ENCODE data around the gene BZW2.

The BZW2 gene

DNA sequence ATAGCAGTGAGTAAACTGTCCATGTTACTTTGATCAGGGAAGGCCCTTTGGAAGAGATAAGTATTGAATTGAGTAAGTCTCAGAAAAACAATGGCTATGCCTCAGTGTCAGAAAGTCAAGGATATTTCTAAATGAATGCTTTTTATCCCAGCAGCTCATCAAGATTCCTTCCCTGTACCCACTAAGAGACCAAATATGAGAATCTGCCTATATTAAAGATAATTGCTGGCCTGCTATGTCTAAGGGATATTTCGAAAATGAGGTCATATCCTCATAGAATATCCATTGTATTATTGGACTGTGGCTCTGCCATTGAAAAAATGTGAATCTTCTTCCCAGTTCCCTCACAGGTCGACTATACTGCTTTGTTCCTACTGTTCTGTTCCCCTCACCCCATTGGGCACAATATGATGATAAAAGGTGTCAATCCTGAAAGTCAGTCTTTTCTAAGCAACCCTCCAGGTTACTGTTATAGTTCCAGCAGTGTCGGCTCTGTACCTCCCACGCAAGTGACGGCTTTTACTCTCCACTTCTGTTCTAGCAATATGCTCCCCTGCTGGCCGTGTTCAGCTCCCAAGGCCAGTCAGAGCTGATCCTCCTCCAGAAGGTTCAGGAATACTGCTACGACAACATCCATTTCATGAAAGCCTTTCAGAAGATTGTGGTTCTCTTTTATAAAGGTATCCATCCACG lies 51.7 kb downstream of the BZW2 start:
- Histone ChIP-seq H2BK12ac (ENCODE audit: low read length in 2 of 2) (no peak overlapping the region), H2AFZ (ENCODE audit: low read depth, low read length) (no peak overlapping the region), H2BK5ac (ENCODE audit: low read depth, low read length, poor library complexity, severe bottlenecking) (no peak overlapping the region), H3K9ac (ENCODE audit: low read length) (no peak overlapping the region), H4K8ac (ENCODE audit: low read length) (no peak overlapping the region), H3K27me3 (ENCODE audit: control insufficient read depth in 1 of 2, insufficient read depth in 1 of 2, low read length in 2 of 2) (no peaks in the 10 kb centered on the region), H3K4me3 (ENCODE audit: insufficient read depth in 1 of 2, low read depth in 1 of 2, low read length in 2 of 2) (no peak overlapping the region), H2BK120ac (ENCODE audit: low read depth, low read length) (no peak overlapping the region), H3K27ac (ENCODE audit: low read length, poor library complexity, severe bottlenecking) (no peak overlapping the region), H3K4me2 (ENCODE audit: low read length, poor library complexity, severe bottlenecking) (no peak overlapping the region), H3K4me1 (ENCODE audit: control insufficient read depth, insufficient read depth, low read depth, low read length) (peaks cover 4% of the 10 kb centered on the region), H3K18ac (ENCODE audit: low read depth in 1 of 2, low read length in 2 of 2) (no peak overlapping the region), H3K23ac (ENCODE audit: low read length in 2 of 2) (no peak overlapping the region), H3K14ac (ENCODE audit: low read length in 2 of 2) (no peak overlapping the region), H3K36me3 (ENCODE audit: control insufficient read depth in 1 of 2, insufficient read depth in 2 of 2, low read depth in 1 of 2, low read length in 2 of 2) (peaks cover 16 to 93% of the 10 kb centered on the region in 2 experiments), H3K79me1 (replicated peaks; ENCODE audit: low read length, poor library complexity, severe bottlenecking) (peaks cover 8% of the 10 kb centered on the region), H2BK15ac (ENCODE audit: low read depth, poor library complexity, severe bottlenecking) (no peak overlapping the region), H2AK5ac (ENCODE audit: low read length, severe bottlenecking) (peak overlapping the region; percentile 8), H4K91ac (ENCODE audit: low read length) (no peak overlapping the region), H3K9me3 (ENCODE audit: control insufficient read depth, low read length) (no peaks in the 10 kb centered on the region), H3K4ac (ENCODE audit: low read depth in 1 of 2, low read length in 2 of 2) (no peak overlapping the region)
- DNase-seq = no peak
- 92% methylated on average over 7 of the region's 8 CpGs for WGBS

DNA sequence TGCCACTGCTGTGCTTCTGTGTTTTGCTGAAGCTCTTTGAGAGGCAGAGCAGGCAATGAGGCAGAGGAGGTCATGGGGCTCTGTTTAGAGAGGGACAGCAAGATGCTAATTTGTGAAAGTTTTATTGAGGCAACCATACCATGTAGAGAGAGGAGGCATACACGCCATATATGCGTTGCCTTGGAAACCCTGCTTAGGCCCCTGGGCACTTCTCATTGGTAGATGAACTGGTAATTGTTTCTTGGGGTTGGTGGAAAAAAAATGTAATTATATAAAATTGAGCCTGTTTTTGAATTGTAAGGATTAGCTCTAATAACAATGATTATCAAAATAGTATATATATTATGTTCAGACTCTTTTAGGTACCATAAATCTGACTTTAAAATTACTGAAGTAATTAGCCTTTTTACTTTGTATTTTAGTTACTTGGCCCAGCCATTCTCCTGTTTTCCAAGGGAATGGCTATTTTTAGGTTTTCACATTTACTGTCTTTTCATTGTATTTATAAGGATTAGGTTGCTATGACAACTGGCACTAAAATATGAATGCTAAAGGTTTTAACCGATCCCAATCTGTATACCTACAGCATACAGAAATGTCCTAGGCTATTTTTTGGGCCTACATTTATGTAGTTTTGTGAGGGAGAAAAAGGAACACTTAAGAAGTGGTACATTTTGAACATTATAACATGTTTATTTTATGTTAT lies 52.4 kb downstream of the BZW2 start:
- H3K9ac ChIP-seq (ENCODE audit: low read length) = no peak overlapping the region
- no peak overlapping the region for H2AFZ ChIP-seq (ENCODE audit: low read depth, low read length)
- H2BK5ac ChIP-seq (ENCODE audit: low read depth, low read length, poor library complexity, severe bottlenecking) = no peak overlapping the region
- H3K4ac ChIP-seq (ENCODE audit: low read depth in 1 of 2, low read length in 2 of 2) = no peak overlapping the region
- no peak overlapping the region for H3K23ac ChIP-seq (ENCODE audit: low read length in 2 of 2)
- no peaks in the 10 kb centered on the region for H3K9me3 ChIP-seq (ENCODE audit: control insufficient read depth, low read length)
- 100% methylated on average over 2 of the region's 3 CpGs for WGBS
- no peak overlapping the region for H4K91ac ChIP-seq (ENCODE audit: low read length)
- no peak overlapping the region for H4K8ac ChIP-seq (ENCODE audit: low read length)
- H3K4me2 ChIP-seq (ENCODE audit: low read length, poor library complexity, severe bottlenecking) = no peak overlapping the region
- H2BK120ac ChIP-seq (ENCODE audit: low read depth, low read length) = no peak overlapping the region
- no peak overlapping the region for H2BK15ac ChIP-seq (ENCODE audit: low read depth, poor library complexity, severe bottlenecking)
- H3K27me3 ChIP-seq (ENCODE audit: control insufficient read depth in 1 of 2, insufficient read depth in 1 of 2, low read length in 2 of 2) = no peaks in the 10 kb centered on the region
- DNase-seq = no peak
- peaks cover 16 to 92% of the 10 kb centered on the region in 2 experiments for H3K36me3 ChIP-seq (ENCODE audit: control insufficient read depth in 1 of 2, insufficient read depth in 2 of 2, low read depth in 1 of 2, low read length in 2 of 2)
- H2AK5ac ChIP-seq (ENCODE audit: low read length, severe bottlenecking) = no peak overlapping the region
- no peak overlapping the region for H2BK12ac ChIP-seq (ENCODE audit: low read length in 2 of 2)
- H3K4me3 ChIP-seq (ENCODE audit: insufficient read depth in 1 of 2, low read depth in 1 of 2, low read length in 2 of 2) = no peak overlapping the region
- H3K14ac ChIP-seq (ENCODE audit: low read length in 2 of 2) = no peak overlapping the region
- no peak overlapping the region for H3K27ac ChIP-seq (ENCODE audit: low read length, poor library complexity, severe bottlenecking)
- no peak overlapping the region for H3K18ac ChIP-seq (ENCODE audit: low read depth in 1 of 2, low read length in 2 of 2)
- peaks cover 4% of the 10 kb centered on the region for H3K4me1 ChIP-seq (ENCODE audit: control insufficient read depth, insufficient read depth, low read depth, low read length)
- H3K79me1 ChIP-seq (replicated peaks; ENCODE audit: low read length, poor library complexity, severe bottlenecking) = peaks cover 6% of the 10 kb centered on the region

DNA sequence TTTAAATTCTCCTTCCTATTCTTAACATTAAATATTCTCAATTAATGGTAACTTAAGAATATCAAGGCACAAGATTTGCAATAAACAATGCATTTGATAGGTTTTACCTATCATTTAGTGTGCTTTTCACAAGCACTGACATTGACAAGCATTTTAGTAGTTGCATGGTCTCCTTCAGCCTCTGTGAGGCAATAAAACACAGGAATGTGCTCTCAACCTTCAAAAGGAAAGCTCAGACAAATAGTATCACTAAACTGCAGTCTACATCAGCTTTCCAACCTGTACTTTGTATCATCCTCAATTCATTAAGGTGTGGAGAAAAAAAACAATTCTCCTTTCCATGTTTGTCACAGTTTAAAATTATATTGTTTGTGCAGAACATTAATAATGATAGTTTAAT lies 56.5 kb downstream of the BZW2 start:
- H3K23ac ChIP-seq (ENCODE audit: low read length in 2 of 2) = no peak overlapping the region
- H3K27ac ChIP-seq (ENCODE audit: low read length, poor library complexity, severe bottlenecking) = no peak overlapping the region
- H3K4me1 ChIP-seq (ENCODE audit: control insufficient read depth, insufficient read depth, low read depth, low read length) = peaks cover 1% of the 10 kb centered on the region
- H2AK5ac ChIP-seq (ENCODE audit: low read length, severe bottlenecking) = no peak overlapping the region
- no peak overlapping the region for H2BK12ac ChIP-seq (ENCODE audit: low read length in 2 of 2)
- no peak overlapping the region for H2AFZ ChIP-seq (ENCODE audit: low read depth, low read length)
- no peak overlapping the region for H2BK120ac ChIP-seq (ENCODE audit: low read depth, low read length)
- no peak overlapping the region for H3K18ac ChIP-seq (ENCODE audit: low read depth in 1 of 2, low read length in 2 of 2)
- no peak overlapping the region for H3K4ac ChIP-seq (ENCODE audit: low read depth in 1 of 2, low read length in 2 of 2)
- H3K14ac ChIP-seq (ENCODE audit: low read length in 2 of 2) = no peak overlapping the region
- no peak overlapping the region for H4K91ac ChIP-seq (ENCODE audit: low read length)
- no peak overlapping the region for H2BK15ac ChIP-seq (ENCODE audit: low read depth, poor library complexity, severe bottlenecking)
- no peak overlapping the region for H3K4me3 ChIP-seq (ENCODE audit: insufficient read depth in 1 of 2, low read depth in 1 of 2, low read length in 2 of 2)
- no peaks in the 10 kb centered on the region for H3K9me3 ChIP-seq (ENCODE audit: control insufficient read depth, low read length)
- H4K8ac ChIP-seq (ENCODE audit: low read length) = no peak overlapping the region
- no peak for DNase-seq
- H3K36me3 ChIP-seq (ENCODE audit: control insufficient read depth in 1 of 2, insufficient read depth in 2 of 2, low read depth in 1 of 2, low read length in 2 of 2) = peaks cover 12 to 90% of the 10 kb centered on the region in 2 experiments
- H3K79me1 ChIP-seq (replicated peaks; ENCODE audit: low read length, poor library complexity, severe bottlenecking) = peaks cover 2% of the 10 kb centered on the region
- no peaks in the 10 kb centered on the region for H3K27me3 ChIP-seq (ENCODE audit: control insufficient read depth in 1 of 2, insufficient read depth in 1 of 2, low read length in 2 of 2)
- H3K9ac ChIP-seq (ENCODE audit: low read length) = no peak overlapping the region
- H2BK5ac ChIP-seq (ENCODE audit: low read depth, low read length, poor library complexity, severe bottlenecking) = no peak overlapping the region
- no peak overlapping the region for H3K4me2 ChIP-seq (ENCODE audit: low read length, poor library complexity, severe bottlenecking)

DNA sequence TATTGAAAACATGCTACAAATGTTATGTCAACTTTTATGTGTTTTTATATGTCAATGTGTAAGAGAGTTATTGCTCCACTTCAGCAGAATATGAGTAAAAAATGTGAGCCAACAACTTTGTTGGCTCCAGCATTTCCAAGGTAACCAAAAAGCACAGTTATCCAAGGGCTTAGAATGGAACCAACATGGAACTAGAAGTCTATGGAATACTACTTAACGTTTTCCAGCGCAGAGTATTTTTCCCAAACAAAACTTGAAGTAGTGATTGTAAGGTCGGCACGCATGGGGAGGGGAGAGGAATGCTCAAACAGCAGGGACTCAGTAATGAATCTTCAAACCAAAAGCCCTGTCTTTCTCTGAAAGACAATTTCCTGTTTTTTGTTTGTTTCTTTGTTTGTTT lies 62.5 kb downstream of the BZW2 start:
- no peaks in the 10 kb centered on the region for H3K79me1 ChIP-seq (replicated peaks; ENCODE audit: low read length, poor library complexity, severe bottlenecking)
- peak; percentile 24 for DNase-seq
- H2BK5ac ChIP-seq (ENCODE audit: low read depth, low read length, poor library complexity, severe bottlenecking) = no peak overlapping the region
- H4K91ac ChIP-seq (ENCODE audit: low read length) = no peak overlapping the region
- H2BK12ac ChIP-seq (ENCODE audit: low read length in 2 of 2) = no peak overlapping the region
- H4K8ac ChIP-seq (ENCODE audit: low read length) = no peak overlapping the region
- no peak overlapping the region for H2AK5ac ChIP-seq (ENCODE audit: low read length, severe bottlenecking)
- no peak overlapping the region for H2BK120ac ChIP-seq (ENCODE audit: low read depth, low read length)
- peaks cover 5 to 37% of the 10 kb centered on the region in 2 experiments for H3K36me3 ChIP-seq (ENCODE audit: control insufficient read depth in 1 of 2, insufficient read depth in 2 of 2, low read depth in 1 of 2, low read length in 2 of 2)
- H3K9ac ChIP-seq (ENCODE audit: low read length) = peak overlapping the region; percentile 56
- no peak overlapping the region for H3K4ac ChIP-seq (ENCODE audit: low read depth in 1 of 2, low read length in 2 of 2)
- no peak overlapping the region for H3K23ac ChIP-seq (ENCODE audit: low read length in 2 of 2)
- no peaks in the 10 kb centered on the region for H3K27me3 ChIP-seq (ENCODE audit: control insufficient read depth in 1 of 2, insufficient read depth in 1 of 2, low read length in 2 of 2)
- no peak overlapping the region for H3K14ac ChIP-seq (ENCODE audit: low read length in 2 of 2)
- H3K4me3 ChIP-seq (ENCODE audit: insufficient read depth in 1 of 2, low read depth in 1 of 2, low read length in 2 of 2) = no peak overlapping the region
- H3K9me3 ChIP-seq (ENCODE audit: control insufficient read depth, low read length) = no peaks in the 10 kb centered on the region
- no peak overlapping the region for H2AFZ ChIP-seq (ENCODE audit: low read depth, low read length)
- WGBS = 78% methylated on average over 4 of the region's 4 CpGs
- H3K27ac ChIP-seq (ENCODE audit: low read length, poor library complexity, severe bottlenecking) = peak overlapping the region; percentile 4
- peaks cover 6% of the 10 kb centered on the region for H3K4me1 ChIP-seq (ENCODE audit: control insufficient read depth, insufficient read depth, low read depth, low read length)
- H3K4me2 ChIP-seq (ENCODE audit: low read length, poor library complexity, severe bottlenecking) = no peak overlapping the region
- no peak overlapping the region for H2BK15ac ChIP-seq (ENCODE audit: low read depth, poor library complexity, severe bottlenecking)
- no peak overlapping the region for H3K18ac ChIP-seq (ENCODE audit: low read depth in 1 of 2, low read length in 2 of 2)

All from mesenchymal stem cell (in vitro differentiated cells and primary cell).